Activated CD8-positive, alpha-beta T cell treated with anti-CD3 and anti-CD28 coated beads for 36 hours (primary cell): ENCODE results near the gene UNKL. TPM values are rescaled to one million over a fixed set of nuclear protein-coding genes. Genes with fewer than 3 reads are reported as not detected.

Experiments used
- ATAC-seq: fragments of 200-7000 bp; cut with Tn5 transposase; one replicate; pipeline ENCODE4 v1.10.0; 2021; ENCODE audit warnings: mild to moderate bottlenecking, moderate library complexity
- CTCF ChIA-PET: fragments of 350-600 bp; sonication (Branson Sonifier 250); formaldehyde crosslinking; loops from one replicate; lab custom pipeline; 2021; ENCODE audit warnings: antibody characterized with exemption; lab: Charles Lee
- POLR2A ChIA-PET: fragments of 350-600 bp; sonication (Branson Sonifier 250); formaldehyde crosslinking; loops from one replicate; lab custom pipeline; 2021; ENCODE audit warnings: antibody characterized with exemption; lab: Charles Lee
- DNase-seq: peaks from one replicate; pipeline ENCODE4 v3.0.0-alpha.2; 2020
- H3K27ac Mint-ChIP-seq: one replicate; pipeline ENCODE4 v1.8.0; 2021; ENCODE audit warnings: mild to moderate bottlenecking, mixed read lengths
- H3K27me3 Mint-ChIP-seq: one replicate; pipeline ENCODE4 v1.8.0; 2021; ENCODE audit warnings: mixed read lengths
- H3K36me3 Mint-ChIP-seq: one replicate; pipeline ENCODE4 v1.8.0; 2021; ENCODE audit warnings: low read depth, mixed read lengths
- H3K4me1 Mint-ChIP-seq: one replicate; pipeline ENCODE4 v1.8.0; 2021; ENCODE audit warnings: low read depth, mixed read lengths
- H3K4me3 Mint-ChIP-seq: one replicate; pipeline ENCODE4 v1.8.0; 2021; ENCODE audit warnings: mild to moderate bottlenecking, moderate library complexity, mixed read lengths
- H3K9me3 Mint-ChIP-seq: one replicate; pipeline ENCODE4 v1.8.0; 2021; ENCODE audit warnings: mixed read lengths
- intact Hi-C: fragments of 100-400 bp; cut with micrococcal nuclease; formaldehyde crosslinking; loops from one replicate; pipeline ENCODE4 v1.10.0; 2022
- total RNA-seq, 2 experiments: library from RNA; stranded (reverse); gene quantifications; one replicate each; pipeline ENCODE4 v1.2.3, GENCODE V29; 2021
- TF ChIP-seq, protein P1 (sequence below): fragments of 200-600 bp; IDR thresholded peaks from one replicate; pipeline ENCODE4 v1.8.0; 2022; ENCODE audit warnings: antibody characterized with exemption, mild to moderate bottlenecking

The UNKL gene
- total RNA-seq, 2 experiments from 2014 or later, result 32.4 to 38.1 TPM

DNA sequence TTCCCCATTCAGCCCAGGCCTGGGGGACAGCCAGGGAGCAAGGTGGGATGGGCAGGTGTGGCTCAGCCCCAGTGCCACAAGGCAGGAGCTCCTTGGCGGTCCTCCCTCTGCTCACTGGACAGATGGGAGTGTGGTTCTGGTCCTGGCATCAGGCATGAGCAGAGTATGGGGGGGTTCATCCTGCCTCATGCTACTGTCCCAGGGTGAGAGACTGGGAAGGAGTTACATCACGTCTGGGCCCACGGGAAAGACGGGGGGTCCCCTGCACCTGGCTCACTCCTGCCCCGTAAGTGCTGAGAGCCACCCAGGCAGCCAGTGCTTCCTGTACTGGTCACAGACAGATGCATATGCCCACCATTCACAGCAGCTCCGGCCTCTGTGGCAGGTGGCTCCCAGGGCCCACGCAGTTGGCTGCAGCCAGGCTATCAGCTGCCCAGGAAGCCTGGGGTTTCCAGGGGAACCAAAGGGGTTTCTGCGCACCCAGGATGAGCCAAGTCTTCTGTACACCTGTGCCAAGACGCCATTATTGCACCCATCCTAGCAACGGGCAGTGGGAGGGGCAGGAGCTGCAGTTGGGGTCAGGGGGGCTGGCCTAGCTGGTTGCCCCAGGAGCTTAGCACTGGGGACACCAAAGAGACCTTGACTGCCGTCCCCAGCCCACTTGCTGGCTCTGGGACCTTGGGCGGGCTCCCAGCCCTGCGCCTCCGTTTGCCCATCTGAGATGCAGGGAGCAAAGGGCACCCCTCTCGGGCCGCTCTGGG, 79.1 kb downstream of the UNKL start:
- Mint-ChIP-seq H3K36me3 (no peaks in the 10 kb centered on the region), H3K27me3 (peaks cover 18% of the 10 kb centered on the region), H3K9me3 (no peaks in the 10 kb centered on the region), H3K4me1 (peaks cover 13% of the 10 kb centered on the region), H3K4me3 (no peak overlapping the region), H3K27ac (no peak overlapping the region)
- POLR2A ChIA-PET, result interaction anchor here (1.0 to 1.1 kb wide), 2 partner anchors 16 to 21 kb away, joined by 4 read pairs; no protein-coding TSS in a partner anchor
- TF ChIP-seq, protein P1, sequence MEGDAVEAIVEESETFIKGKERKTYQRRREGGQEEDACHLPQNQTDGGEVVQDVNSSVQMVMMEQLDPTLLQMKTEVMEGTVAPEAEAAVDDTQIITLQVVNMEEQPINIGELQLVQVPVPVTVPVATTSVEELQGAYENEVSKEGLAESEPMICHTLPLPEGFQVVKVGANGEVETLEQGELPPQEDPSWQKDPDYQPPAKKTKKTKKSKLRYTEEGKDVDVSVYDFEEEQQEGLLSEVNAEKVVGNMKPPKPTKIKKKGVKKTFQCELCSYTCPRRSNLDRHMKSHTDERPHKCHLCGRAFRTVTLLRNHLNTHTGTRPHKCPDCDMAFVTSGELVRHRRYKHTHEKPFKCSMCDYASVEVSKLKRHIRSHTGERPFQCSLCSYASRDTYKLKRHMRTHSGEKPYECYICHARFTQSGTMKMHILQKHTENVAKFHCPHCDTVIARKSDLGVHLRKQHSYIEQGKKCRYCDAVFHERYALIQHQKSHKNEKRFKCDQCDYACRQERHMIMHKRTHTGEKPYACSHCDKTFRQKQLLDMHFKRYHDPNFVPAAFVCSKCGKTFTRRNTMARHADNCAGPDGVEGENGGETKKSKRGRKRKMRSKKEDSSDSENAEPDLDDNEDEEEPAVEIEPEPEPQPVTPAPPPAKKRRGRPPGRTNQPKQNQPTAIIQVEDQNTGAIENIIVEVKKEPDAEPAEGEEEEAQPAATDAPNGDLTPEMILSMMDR, result no peak
- no peak for ATAC-seq
- intact Hi-C loops, result no loop called here
- no peak for DNase-seq
- CTCF ChIA-PET, result interaction anchor here (1.9 kb wide), 1 partner anchor 35 kb away, joined by 7 read pairs; no protein-coding TSS in a partner anchor

DNA sequence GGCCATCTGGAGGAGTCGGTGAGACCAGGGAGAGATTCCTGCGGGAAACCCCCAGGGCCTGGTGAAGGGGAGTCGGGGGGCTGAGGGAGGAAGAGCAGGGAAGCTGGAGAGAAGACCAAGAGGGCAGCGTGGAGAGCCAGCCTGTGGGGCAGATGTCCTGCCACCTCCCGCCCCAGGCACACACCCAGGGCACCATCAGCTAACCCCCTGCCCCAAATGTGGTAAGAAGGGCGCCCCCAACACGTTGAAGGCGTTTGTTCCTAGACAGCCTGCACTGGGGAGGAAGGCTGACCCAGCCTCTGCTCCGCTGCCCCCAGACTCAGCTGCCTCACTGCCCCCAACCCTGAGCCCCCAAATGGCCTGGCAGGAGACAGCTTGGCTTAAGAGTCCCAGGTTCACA, 79.8 kb downstream of the UNKL start:
- H3K4me3 Mint-ChIP-seq, result no peak overlapping the region
- intact Hi-C loops, result no loop called here
- H3K9me3 Mint-ChIP-seq, result no peaks in the 10 kb centered on the region
- peaks cover 18% of the 10 kb centered on the region for H3K27me3 Mint-ChIP-seq
- ChIA-PET POLR2A (interaction anchor here (1.0 kb wide), 1 partner anchor 16 kb away, joined by 4 read pairs; no protein-coding TSS in a partner anchor), CTCF (interaction anchor here (1.9 kb wide), 1 partner anchor 34 kb away, joined by 7 read pairs; no protein-coding TSS in a partner anchor)
- no peak for ATAC-seq
- peaks cover 13% of the 10 kb centered on the region for H3K4me1 Mint-ChIP-seq
- no peak overlapping the region for H3K27ac Mint-ChIP-seq
- TF ChIP-seq, protein P1, result no peak
- no peaks in the 10 kb centered on the region for H3K36me3 Mint-ChIP-seq
- DNase-seq, result no peak

DNA sequence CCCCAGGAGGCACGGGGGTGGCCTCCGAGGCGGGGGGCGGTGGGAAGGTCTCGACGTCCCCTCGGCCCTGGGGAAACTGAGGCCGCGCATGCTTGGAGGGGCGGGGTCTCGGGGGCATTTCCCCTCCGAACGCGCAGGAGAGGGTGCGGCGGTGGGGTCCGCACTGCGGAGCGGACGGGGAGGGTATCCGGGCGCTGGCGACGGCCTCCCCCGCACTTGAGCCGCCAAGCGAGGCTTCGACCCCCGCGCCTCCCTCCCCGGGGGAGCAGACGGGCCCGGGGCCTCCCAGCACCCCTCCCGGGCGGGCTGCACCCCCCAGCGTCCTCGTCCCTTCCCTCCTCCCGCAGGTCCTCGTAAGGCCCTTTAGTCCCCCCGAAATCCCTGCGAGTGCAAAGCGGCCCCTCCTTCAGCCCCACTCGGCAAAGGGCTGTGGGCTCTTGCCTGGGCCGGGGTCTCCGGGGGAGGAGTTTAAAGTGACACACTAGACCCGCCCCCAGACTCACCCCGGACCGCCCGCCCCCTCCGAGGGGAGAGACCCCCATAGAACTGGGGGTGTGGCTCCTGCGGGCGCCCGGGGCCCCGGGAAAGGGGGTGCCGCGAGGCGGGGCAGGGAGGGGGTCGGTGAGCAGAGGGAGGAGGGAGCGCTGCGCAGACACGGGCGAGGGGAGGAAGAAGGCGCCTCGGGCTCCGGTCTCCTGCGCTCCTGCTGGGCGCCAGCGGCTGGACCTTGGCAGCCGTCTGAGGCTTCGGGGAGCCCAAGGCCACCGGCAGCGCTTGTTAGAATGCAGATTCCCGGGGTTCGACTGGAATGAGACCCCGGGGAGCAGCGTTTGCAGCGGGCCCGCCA, 80.4 kb downstream of the UNKL start:
- H3K27me3 Mint-ChIP-seq, result peaks cover 18% of the 10 kb centered on the region
- peaks cover 13% of the 10 kb centered on the region for H3K4me1 Mint-ChIP-seq
- H3K27ac Mint-ChIP-seq, result no peak overlapping the region
- H3K9me3 Mint-ChIP-seq, result no peaks in the 10 kb centered on the region
- TF ChIP-seq, protein P1, result no peak
- DNase-seq, result no peak
- ATAC-seq, result no peak
- no peak overlapping the region for H3K4me3 Mint-ChIP-seq
- CTCF ChIA-PET, result no interaction called here
- POLR2A ChIA-PET, result interaction anchor here (1.0 kb wide), 1 partner anchor 15 kb away, joined by 4 read pairs; no protein-coding TSS in a partner anchor
- H3K36me3 Mint-ChIP-seq, result no peaks in the 10 kb centered on the region
- intact Hi-C loops, result no loop called here

DNA sequence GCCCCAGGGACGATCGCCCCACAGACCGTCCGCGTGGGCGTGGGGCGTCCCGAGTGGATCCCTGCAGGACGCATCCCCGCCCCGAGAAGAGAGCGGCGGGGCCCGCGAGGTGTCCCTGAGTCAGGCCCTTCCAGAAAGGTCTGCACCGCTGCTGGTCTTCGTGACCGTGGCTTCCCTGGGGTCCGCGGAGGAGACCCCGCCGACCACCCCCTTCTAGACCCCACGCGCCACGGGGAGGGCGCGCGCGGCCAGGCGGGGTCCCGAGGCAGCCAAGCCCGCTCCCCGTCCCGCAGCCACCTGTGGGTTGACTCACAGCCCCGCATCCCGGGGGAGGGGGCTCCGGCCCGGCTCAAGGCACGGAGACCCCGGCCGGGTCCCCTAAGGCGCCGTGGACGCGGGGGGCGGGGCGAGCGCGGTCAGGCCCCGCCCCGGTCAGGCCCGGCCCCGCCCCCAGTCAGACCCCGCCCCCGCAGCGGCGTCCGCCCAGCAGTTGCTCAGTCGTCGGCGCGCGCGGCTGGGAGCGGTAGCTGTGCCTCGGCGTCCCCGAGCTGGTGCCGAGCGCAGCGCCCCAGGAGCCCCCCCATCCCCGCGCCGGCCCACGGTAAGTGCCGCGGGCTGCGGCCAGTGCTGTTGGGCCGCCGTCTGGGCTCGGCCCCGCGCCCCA, 81.2 kb downstream of the UNKL start, which contains the start of gene BAIAP3:
TSS of gene BAIAP3 (plus strand) at position 497 of the 664 bp plus-strand sequence. CDS start 4,905 bp downstream, outside the sequence.
- ChIA-PET CTCF (interaction anchor here (1.2 kb wide), 1 partner anchor 31 kb away, joined by 3 read pairs; no protein-coding TSS in a partner anchor), POLR2A (interaction anchor here (1.5 to 1.7 kb wide), 3 partner anchors 9 to 24 kb away, joined by 4 to 5 read pairs (median 5); partner anchors contain the start of gene UBE2I)
- Mint-ChIP-seq H3K36me3 (no peaks in the 10 kb centered on the region), H3K9me3 (no peaks in the 10 kb centered on the region), H3K27me3 (peaks cover 18% of the 10 kb centered on the region), H3K4me1 (peaks cover 13% of the 10 kb centered on the region), H3K4me3 (peak within 1 kb of the TSS; percentile 27), H3K27ac (no peak within 1 kb of the TSS)
- ATAC-seq, result peak; percentile 81
- DNase-seq, result peak; percentile 67
- intact Hi-C loops, result no loop called here
- TF ChIP-seq, protein P1, result no peak
